Umbilical cord (tissue), 2 donors: Measurements from ENCODE around the gene ACOT7. TPM values are rescaled to one million over a fixed set of nuclear protein-coding genes. Genes with fewer than 3 reads are reported as not detected.

Source experiments
- DNase-seq: peaks from one replicate; pipeline ENCODE4 v3.0.0-alpha.2; 2015; ENCODE audit warnings: low spot score
- total RNA-seq: library from RNA; depleted of rRNA; stranded (reverse); fragments of >200 nt; gene quantifications from one replicate; pipeline ENCODE4 v1.2.3, GENCODE V29; 2014; ENCODE audit warnings: low replicate concordance; ENCODE audit not compliant: insufficient read depth

ACOT7 gene
- total RNA-seq, 1 donor from 2014 or later, result 7.5 TPM

DNA sequence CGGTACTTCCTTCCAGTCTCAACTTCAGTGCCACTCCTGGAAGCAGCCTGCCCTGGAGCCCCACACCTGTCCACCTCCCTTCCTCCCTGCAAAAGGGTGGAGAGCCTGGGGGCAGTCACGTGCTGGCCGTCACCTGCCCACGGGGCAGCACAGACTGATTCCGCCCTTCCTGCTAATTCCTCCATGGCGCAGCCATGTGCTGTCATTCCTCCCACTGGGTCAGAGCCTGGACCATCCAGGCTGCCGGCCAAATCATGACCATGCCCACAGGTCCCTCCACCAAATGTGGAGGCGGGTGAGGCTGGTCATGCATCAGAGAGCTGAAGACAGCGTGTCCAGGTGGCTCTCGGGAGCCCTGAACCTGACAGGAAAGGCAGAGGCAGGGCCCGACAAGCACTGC lies 108.2 kb downstream of the ACOT7 start:
- DNase-seq, result no peak

- DNase-seq, result no peak
Observed at GRCh38 chr1:6282577-6283270, 110.8 kb downstream of the ACOT7 start.

DNA sequence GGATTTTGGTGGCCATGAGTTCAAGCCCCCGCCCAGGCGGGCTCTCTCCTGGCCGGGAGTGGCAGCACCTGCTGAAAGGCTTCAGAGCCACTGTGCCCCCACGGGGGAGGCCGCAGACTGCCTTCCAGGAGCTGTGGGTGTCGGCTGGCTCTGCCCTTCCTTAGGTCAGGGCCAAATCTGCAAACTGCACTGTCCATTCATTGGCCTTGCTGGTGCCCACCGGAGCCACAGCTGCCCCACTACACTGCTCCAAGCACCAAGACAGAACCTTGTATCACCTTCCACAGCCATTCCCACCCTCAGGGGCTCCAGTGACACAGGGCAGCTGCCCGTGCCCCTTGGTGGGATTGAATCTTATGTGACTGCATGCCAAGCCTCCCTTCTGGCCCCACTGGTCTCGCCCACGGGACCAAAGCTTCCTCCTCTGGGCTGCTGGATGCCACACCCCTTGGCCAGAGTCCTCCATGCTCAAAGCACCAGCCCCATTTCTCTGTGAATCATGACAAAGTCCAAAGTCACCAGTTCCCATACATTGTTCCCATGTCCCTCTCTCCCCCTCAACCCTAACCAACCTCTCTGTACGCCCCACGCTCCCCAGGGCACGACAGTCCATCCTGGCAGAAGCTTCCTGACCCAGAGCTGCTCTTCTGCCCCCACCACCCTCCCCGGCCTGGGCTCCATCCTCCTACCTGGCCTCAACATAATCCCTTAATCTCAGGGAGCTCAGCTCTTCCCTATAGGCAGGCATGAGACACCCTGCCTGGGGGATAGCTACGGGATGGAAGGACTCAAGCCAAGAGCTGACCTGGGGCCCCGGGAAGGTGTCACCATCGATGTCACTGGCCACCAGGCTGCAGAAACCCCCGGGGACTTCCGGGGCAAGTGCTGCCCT lies 111.8 kb downstream of the ACOT7 start:
- DNase-seq, result no peak

GRCh38 chr1:6280761-6281451 lies 112.7 kb downstream of the ACOT7 start:
- DNase-seq, result no peak

- DNase-seq, result no peak
Observed at GRCh38 chr1:6279613-6280383, 113.8 kb downstream of the ACOT7 start.

DNA sequence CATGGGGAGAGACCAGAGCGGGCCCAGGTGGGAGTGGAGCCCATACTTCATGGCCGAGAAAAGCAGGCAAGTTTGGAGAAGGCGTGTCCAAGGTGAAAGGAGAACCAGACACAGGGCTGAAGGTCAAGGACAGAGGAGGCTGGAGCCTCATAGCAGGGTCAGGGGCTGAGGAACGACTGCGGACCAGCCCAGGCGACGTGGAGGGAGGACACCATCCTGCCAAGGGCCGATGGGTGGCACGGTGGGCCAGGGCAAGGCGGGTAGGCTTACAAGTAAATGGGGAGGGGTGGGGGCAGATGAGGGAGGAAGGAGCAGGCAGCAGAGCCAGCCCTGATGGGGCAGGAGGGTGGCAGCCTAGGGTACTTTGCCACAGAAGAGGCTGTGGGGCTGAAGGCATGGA lies 114.5 kb downstream of the ACOT7 start:
- DNase-seq, result no peak

DNA sequence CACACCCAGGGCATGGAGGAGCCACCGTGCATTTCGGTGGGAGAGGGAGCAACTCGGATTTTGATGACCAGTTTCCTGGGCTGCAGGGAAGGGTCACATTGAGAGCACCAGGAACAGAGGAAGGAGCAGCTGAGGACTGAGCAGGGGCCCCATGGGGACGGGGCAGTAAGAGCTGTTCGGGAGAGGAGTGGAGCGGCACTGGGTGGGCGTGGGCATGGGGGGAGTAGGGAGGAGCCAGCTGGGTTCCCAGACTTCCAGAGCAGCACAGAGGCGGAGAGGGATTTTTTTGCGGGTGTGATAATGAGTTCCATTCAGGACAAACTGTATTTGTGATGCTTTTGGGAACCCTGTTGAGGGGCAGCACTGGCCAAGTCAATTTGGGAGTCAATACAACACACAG lies 115.3 kb downstream of the ACOT7 start:
- DNase-seq, result no peak

DNA sequence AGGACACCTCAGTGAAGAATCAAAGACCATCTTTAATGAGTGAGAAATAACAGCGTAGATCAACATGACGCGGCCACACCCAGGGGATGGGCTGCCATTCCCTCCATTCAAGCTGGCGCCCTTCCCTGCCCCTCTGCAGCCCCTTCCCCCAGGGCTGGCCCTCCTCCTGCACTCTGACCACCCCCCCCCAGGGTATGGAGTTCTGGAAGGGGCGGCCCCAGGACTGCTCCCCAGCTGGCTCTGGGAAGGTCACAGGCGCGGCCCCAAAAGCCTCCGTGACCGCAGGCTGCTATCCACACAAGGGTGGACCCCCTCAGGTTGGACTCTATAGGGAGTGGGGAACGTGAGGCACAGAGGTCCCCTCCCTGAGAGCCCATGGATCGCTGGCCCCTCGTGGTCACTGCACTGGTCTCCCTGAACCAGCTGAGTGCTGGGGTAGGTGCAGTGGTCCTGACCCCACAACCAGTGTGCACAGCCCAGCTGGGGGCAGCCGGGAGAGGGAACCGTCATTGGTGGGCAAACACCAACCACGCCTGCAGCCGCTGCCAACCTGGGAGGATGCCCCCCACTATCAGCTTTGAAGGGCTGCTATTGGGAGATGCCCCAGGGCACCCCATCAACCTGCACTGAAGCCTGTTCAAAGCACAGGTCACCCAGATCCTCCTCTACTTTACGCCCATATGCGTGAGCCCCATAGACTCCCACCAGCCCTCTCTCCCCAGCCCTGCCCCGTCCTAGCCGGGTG lies 116.6 kb downstream of the ACOT7 start:
- no peak for DNase-seq

DNA sequence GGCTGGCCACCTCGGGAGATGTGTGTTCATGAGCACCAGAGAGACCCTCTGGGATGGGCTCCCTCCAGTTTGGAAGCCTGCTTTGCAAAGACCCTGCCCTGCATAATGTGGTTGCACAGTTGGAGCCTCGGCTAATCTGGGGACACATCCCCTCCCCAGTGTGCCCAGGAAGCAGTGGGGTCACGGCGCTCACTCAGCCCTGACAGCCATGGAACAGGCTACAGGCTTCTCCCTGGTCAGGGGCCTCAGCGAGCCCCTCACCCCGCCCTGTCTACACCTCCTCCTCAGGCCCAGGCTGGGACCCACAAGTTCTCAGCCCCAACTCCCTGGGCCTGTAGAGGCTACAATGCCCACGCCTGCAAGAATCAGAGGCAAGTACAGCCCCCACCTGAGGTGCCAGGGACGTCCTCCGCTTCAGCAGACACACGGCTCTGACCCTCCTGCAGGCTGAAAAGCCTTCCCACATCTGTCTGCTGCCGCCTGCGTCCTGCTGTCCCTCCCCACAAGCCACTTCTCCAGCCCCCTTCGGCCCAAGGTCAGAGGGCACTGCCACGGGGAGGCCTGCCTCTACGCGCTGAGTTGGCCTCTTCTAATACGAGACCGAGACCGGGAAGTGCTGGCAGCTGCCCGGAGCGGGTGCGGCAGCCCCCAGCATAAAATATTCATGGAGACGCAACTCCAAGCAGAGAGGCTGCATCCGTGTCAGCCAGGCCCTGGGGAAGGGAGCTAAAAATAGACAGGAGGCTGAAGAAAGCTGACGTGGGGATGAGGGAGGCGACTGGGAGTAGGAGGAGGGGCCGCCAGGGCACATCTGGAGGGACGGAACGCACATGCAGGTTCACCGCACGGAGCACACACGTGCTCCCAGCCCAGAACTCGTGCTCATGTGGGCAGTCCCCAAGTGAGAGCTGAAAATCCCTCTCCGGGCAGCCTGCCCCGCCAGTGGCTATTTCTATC lies 117.5 kb downstream of the ACOT7 start:
- DNase-seq, result peak; percentile 96

DNA sequence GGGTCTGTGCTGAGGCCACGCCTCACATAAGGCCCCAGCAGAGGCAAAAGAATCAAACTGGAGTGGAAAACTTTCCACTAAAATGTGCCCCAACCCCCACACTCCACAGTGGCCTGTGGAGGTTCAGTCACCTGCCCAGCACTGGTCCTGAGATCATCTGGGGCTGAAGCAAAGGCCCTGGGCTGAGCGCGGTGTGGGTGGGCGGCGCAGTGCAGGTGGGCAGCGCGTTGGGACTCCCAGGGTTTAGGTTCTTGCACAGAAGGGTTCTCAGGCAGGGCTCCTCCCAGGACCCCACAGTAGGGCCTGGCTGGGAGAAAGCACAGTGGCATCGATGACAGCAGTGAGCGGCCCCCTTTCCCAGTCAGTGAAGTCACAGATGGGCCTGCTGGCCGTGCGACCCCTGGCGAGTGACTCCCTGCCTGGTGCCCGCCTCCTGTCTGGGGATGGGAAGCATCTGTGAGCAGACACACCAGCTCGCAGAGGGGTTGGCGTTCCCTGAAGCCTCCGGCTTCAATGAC lies 118.9 kb downstream of the ACOT7 start:
- no peak for DNase-seq

GRCh38 chr1:6274102-6274501 lies 119.5 kb downstream of the ACOT7 start:
- no peak for DNase-seq

DNA sequence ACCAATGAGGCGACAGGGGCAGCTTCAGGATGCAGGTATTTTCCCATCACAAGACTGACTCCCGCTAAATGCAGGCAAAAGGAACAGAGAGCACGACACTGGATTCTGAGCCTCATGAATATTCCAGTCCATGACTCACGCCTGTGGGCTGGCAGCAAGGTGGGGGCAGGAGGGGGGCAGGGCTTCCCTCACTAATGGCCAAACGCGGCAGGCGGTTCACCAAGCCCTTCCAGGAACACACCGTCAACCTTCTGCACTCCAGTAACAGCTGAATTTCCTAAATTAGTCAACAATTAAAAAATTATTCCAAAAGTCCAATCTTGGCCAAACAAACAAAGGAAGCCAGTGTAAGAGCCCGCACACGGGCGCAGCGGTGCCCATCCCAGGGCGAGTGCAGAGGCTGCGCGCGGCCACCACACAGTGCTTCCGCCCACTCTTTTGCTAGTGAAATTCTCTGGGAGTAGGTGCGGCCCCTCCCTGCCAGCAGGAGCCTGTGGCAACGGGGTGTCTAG lies 120.1 kb downstream of the ACOT7 start:
- DNase-seq, result peak; percentile 59

GRCh38 chr1:6272868-6273267 lies 120.7 kb downstream of the ACOT7 start:
- DNase-seq, result no peak

GRCh38 chr1:6272452-6272851 lies 121.1 kb downstream of the ACOT7 start:
- no peak for DNase-seq

DNA sequence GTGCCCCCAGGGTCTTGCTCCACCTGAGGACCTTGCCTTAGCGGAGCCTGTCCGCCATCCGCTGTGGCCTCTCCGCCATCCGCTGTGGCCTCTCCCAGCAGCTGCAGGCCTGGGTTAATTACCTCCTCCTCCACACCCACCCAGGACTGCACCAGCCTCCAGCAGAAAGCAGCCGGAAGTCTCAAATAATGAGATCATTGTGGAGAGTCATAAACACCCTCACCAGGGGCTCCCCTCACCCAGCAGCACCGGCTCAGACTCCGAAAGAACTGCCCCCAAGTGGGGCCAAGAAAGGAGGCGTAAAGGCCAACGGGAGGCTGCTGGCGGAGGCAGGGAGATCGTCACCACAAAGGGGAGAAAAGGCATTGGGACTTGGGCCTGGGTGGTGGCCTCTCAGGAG lies 122.0 kb downstream of the ACOT7 start:
- DNase-seq, result no peak

GRCh38 chr1:6271006-6271405 lies 122.6 kb downstream of the ACOT7 start:
- no peak for DNase-seq

DNA sequence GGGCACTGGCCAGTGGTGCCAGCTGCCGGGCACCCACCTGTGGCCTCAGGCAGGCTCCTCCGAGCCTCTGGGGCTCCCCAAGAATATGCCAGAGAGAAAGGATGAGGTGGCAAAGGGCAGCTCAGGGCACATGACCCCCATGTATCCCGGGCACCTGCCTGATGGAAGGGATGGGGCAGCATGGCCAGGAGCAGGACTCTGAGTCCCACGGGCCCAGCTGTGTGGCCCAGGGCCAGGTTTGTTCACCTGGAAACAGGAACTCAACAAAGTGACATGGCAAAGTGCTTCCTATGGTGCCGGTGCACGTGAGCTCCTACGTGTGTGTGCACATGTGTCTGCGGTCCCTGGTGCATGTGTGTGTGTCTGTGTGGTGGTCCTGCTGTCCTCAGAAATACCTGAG lies 123.2 kb downstream of the ACOT7 start:
- DNase-seq, result no peak

DNA sequence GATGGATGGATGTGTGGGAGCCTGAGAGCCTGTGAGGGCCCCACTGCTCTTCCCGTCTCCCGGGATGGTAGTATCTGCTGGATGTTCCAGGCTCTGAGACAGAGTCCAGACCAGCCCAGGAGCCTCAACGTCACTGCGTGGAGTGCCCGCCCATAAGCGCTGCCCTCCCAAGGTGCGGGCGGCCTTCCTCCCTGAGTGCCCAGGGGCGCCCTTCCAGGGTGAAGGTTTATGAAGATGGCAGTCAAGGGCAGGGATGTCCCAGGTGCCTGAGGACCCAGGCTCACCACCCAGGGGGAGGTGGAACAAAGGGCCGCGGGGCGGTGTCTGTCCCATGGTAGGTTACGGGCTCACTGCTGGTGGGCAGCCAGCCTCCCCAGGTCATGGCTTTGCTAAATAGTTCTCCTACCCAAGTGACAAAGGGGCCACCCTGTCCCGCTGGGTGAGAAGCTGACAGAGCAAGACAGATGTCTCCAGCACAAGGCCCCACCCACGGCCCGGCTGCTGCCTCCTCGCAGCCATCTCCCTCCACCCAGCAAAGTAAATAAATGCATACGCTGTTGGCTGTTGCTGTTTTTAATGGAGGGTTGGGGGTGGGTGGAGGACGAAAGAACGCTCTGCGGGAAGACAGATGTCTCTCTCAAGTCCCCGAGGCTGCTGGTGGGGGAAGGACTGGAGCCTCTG lies 123.7 kb downstream of the ACOT7 start:
- no peak for DNase-seq

DNA sequence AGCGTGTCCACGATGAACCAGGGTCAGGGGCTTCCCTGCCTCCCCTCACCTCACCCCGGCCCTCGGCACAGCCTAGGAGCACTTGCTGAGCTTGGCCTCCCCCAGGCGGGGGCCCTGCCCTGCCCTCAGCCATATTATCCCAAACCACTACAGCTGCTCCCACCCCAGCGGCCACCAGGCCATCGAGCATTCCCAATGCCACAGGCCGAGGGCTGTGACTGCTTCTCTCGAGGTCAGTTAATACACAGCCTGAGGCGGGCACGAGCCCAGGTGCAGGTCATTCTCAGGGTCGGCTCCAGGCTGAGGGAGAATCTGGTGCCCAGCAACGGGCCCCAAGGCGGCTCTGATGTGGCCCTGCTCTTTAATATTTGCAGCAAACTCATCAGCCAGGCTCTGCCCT lies 124.3 kb downstream of the ACOT7 start:
- DNase-seq, result no peak
